OCI-LY3 (cell line): ENCODE data around the gene PNPLA3.

Experiments used
- H2AFZ ChIP-seq: fragments of 200-600, 300-600 bp; shearing (Covaris generic); 2 replicates; pipeline ENCODE4 v1.6.0; 2014; ENCODE audit warnings: antibody characterized with exemption, low read depth, low read length
- H3K27ac ChIP-seq: fragments of 200-600, 300-600 bp; sonication (generic); 2 replicates; pipeline ENCODE4 v1.5.1; 2014; ENCODE audit warnings: mild to moderate bottlenecking, low read length, moderate library complexity, mixed read lengths
- H3K27me3 ChIP-seq: fragments of 200-600, 300-600 bp; sonication (generic); 2 replicates; pipeline ENCODE4 v1.6.1; 2014; ENCODE audit warnings: low read depth, low read length, mixed read lengths
- H3K36me3 ChIP-seq: fragments of 200-600, 300-600 bp; sonication (generic); replicated peaks from 2 replicates; pipeline ENCODE3; 2014; ENCODE audit warnings: low read depth, low read length, mixed read lengths
- H3K4me1 ChIP-seq: fragments of 300-600, 200-600 bp; sonication (generic); 2 replicates; pipeline ENCODE4 v1.6.1; 2014; ENCODE audit warnings: low read length, mixed read lengths
- H3K4me2 ChIP-seq: fragments of 200-600, 300-600 bp; sonication (generic); 2 replicates; pipeline ENCODE4 v1.6.1; 2014; ENCODE audit warnings: low read length, mixed read lengths
- H3K4me3 ChIP-seq: fragments of 300-600, 200-600 bp; sonication (generic); 2 replicates; pipeline ENCODE4 v1.5.1; 2014; ENCODE audit warnings: antibody characterized with exemption, mild to moderate bottlenecking, low read length, moderate library complexity
- H3K79me2 ChIP-seq: fragments of 300-600, 200-600 bp; shearing (Covaris generic); 2 replicates; pipeline ENCODE4 v1.6.1; 2014; ENCODE audit warnings: mild to moderate bottlenecking, low read length, mixed read lengths
- H3K9ac ChIP-seq: fragments of 300-600, 200-600 bp; shearing (Covaris generic); 2 replicates; pipeline ENCODE4 v1.6.0; 2014; ENCODE audit warnings: mild to moderate bottlenecking, low read length, moderate library complexity
- H3K9me3 ChIP-seq: fragments of 200-600, 300-600 bp; shearing (Covaris generic); 2 replicates; pipeline ENCODE4 v1.6.1; 2014; ENCODE audit warnings: low read length, mixed read lengths; ENCODE audit not compliant: insufficient read depth
- H4K20me1 ChIP-seq: fragments of 200-600, 300-600 bp; sonication (generic); 2 replicates; pipeline ENCODE4 v1.6.1; 2016; ENCODE audit warnings: low read length, mixed read lengths; ENCODE audit not compliant: insufficient read depth
- EZH2phosphoT487 ChIP-seq: fragments of 200-600 bp; shearing (Covaris generic); IDR thresholded peaks from 2 replicates; pipeline ENCODE4 v1.6.1; 2018; ENCODE audit warnings: antibody characterized with exemption, mixed run types, low read depth
- TF ChIP-seq, protein P1 (sequence below): fragments of 200-600, 300-600 bp; sonication (generic); IDR thresholded peaks from 2 replicates; pipeline ENCODE4 v1.5.1; 2014; ENCODE audit warnings: antibody characterized with exemption, low read length, low read depth

PNPLA3 gene

GRCh38 chr22:43909708-43910107 is 13.9 kb upstream of the PNPLA3 start:
- Histone ChIP-seq H2AFZ (no peak overlapping the region), H3K9ac (no peak overlapping the region), H3K27ac (no peak overlapping the region), H3K9me3 (no peaks in the 10 kb centered on the region), H3K79me2 (no peaks in the 10 kb centered on the region), H3K4me3 (no peak overlapping the region), H3K4me1 (no peaks in the 10 kb centered on the region), H3K4me2 (no peak overlapping the region), H4K20me1 (no peaks in the 10 kb centered on the region), H3K27me3 (peaks cover 33% of the 10 kb centered on the region), H3K36me3 (no peaks in the 10 kb centered on the region)
- TF ChIP-seq, protein P1, sequence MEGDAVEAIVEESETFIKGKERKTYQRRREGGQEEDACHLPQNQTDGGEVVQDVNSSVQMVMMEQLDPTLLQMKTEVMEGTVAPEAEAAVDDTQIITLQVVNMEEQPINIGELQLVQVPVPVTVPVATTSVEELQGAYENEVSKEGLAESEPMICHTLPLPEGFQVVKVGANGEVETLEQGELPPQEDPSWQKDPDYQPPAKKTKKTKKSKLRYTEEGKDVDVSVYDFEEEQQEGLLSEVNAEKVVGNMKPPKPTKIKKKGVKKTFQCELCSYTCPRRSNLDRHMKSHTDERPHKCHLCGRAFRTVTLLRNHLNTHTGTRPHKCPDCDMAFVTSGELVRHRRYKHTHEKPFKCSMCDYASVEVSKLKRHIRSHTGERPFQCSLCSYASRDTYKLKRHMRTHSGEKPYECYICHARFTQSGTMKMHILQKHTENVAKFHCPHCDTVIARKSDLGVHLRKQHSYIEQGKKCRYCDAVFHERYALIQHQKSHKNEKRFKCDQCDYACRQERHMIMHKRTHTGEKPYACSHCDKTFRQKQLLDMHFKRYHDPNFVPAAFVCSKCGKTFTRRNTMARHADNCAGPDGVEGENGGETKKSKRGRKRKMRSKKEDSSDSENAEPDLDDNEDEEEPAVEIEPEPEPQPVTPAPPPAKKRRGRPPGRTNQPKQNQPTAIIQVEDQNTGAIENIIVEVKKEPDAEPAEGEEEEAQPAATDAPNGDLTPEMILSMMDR: no peak
- TF ChIP-seq EZH2phosphoT487: no peak

DNA sequence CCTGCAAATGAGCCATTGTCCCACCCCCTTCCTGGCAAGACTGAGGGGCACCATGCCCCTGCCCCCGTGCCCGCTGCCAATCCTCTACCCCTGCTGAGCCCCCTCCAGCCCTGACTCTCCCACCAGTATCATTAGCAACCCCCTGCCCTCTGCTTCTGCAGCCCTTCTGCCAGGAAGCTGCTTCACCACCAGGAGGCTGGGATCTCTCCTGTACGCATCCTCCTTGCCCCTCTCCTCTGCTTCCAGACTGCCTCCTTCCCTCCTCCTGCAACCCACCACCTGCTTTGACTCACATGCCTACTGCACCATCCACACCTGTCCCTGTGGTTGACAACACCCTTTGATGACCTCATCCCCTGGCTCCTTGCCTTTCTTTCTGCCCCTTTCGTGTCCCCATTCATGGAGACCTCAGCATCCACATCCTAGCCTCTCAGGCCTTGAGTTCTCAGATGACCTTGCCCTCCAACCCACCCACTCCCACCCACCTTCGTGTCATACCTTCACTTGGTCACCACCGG is 13.4 kb upstream of the PNPLA3 start:
- Histone ChIP-seq H3K9ac (no peak overlapping the region), H2AFZ (no peak overlapping the region), H3K4me3 (no peak overlapping the region), H3K27ac (no peak overlapping the region), H3K79me2 (no peaks in the 10 kb centered on the region), H3K9me3 (no peaks in the 10 kb centered on the region), H3K4me1 (no peaks in the 10 kb centered on the region), H3K36me3 (no peaks in the 10 kb centered on the region), H3K27me3 (peaks cover 33% of the 10 kb centered on the region), H4K20me1 (no peaks in the 10 kb centered on the region), H3K4me2 (no peak overlapping the region)
- TF ChIP-seq, protein P1: no peak
- TF ChIP-seq EZH2phosphoT487: no peak

- Histone ChIP-seq H3K79me2 (no peaks in the 10 kb centered on the region), H4K20me1 (no peaks in the 10 kb centered on the region), H3K4me1 (no peaks in the 10 kb centered on the region), H3K36me3 (no peaks in the 10 kb centered on the region), H3K4me3 (no peak overlapping the region), H3K27me3 (peaks cover 33% of the 10 kb centered on the region), H3K9ac (no peak overlapping the region), H2AFZ (no peak overlapping the region), H3K27ac (no peak overlapping the region), H3K9me3 (no peaks in the 10 kb centered on the region), H3K4me2 (no peak overlapping the region)
- TF ChIP-seq EZH2phosphoT487: no peak
- TF ChIP-seq, protein P1: no peak
These were observed 12.3 kb upstream of the PNPLA3 start for GRCh38 chr22:43911351-43911750.

DNA sequence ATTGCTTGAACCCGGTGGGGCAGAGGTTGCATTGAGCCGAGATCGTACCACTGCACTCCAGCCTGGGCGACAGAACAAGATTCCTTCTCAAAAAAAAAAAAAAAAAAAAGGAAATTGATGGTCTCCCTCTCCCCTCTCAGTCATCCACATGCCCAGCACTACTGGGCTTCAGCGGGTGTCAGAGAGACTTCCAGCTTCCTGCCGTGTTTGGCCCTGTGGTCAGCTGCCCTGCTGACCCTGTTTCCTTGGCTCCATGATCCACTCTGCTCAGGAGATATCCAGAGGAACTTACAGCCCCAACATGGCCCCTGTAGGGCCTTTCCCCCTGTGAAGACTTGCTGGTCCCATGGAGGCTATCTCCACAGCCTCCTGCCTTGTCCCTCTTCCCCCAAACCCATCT is 6.1 kb upstream of the PNPLA3 start:
- no peaks in the 10 kb centered on the region for H3K9me3 ChIP-seq
- H2AFZ ChIP-seq: no peak overlapping the region
- no peak overlapping the region for H3K27ac ChIP-seq
- H4K20me1 ChIP-seq: no peaks in the 10 kb centered on the region
- no peak overlapping the region for H3K9ac ChIP-seq
- H3K27me3 ChIP-seq: peaks cover 8% of the 10 kb centered on the region; the same call in 1 of the 2 replicates
- no peak for TF ChIP-seq EZH2phosphoT487
- TF ChIP-seq, protein P1: no peak
- no peaks in the 10 kb centered on the region for H3K4me1 ChIP-seq
- no peak overlapping the region for H3K4me3 ChIP-seq
- H3K36me3 ChIP-seq: no peaks in the 10 kb centered on the region
- H3K4me2 ChIP-seq: no peak overlapping the region
- no peaks in the 10 kb centered on the region for H3K79me2 ChIP-seq
